SK-N-MC (cell line): ENCODE results near the gene BUD23.
A peak's percentile ranks its signal among the peaks of the same experiment; 100 is the strongest.

Experiments used
- DNase-seq: peaks from one replicate; pipeline ENCODE4 v3.0.0-alpha.2; 2011; ENCODE audit warnings: low read depth, low spot score
- H3K27ac ChIP-seq: fragments of 200-600 bp; sonication (generic); 2 replicates; pipeline ENCODE4 v1.5.1; 2016; ENCODE audit warnings: mixed run types
- H3K36me3 ChIP-seq: fragments of 200-600 bp; sonication (generic); 2 replicates; pipeline ENCODE4 v1.6.1; 2017; ENCODE audit warnings: antibody characterized with exemption, low read length, mixed read lengths; ENCODE audit not compliant: insufficient read depth
- H3K4me3 ChIP-seq: fragments of 200-600 bp; sonication (generic); 2 replicates; pipeline ENCODE4 v1.5.1; 2016
- H3K9ac ChIP-seq: fragments of 200-600 bp; sonication (generic); 2 replicates; pipeline ENCODE4 v1.8.0; 2017; ENCODE audit warnings: mixed run types, mixed read lengths; ENCODE audit not compliant: insufficient read length
- H3K9me3 ChIP-seq: fragments of 200-600 bp; sonication (generic); 2 replicates; pipeline ENCODE4 v1.6.1; 2017; ENCODE audit warnings: low read depth, mild to moderate bottlenecking, antibody characterized with exemption, low read length, moderate library complexity, mixed read lengths
- EZH2 ChIP-seq: fragments of 200-600 bp; sonication (generic); IDR thresholded peaks from one replicate; pipeline ENCODE4 v1.6.1; 2017; ENCODE audit warnings: antibody characterized with exemption
- FOXP2 ChIP-seq: optimal IDR thresholded peaks from 2 replicates; pipeline ENCODE3; 2011; ENCODE audit warnings: mild to moderate bottlenecking, moderate library complexity; ENCODE audit not compliant: insufficient read depth; ENCODE audit errors: extremely low read length, control extremely low read depth
- POLR2AphosphoS5 ChIP-seq: IDR thresholded peaks from 2 replicates; pipeline ENCODE4 v1.6.1; 2012; ENCODE audit warnings: mild to moderate bottlenecking, low read depth, low read length, borderline replicate concordance

Gene BUD23

GRCh38 chr7:73683056-73683787 is at the start of gene BUD23, which contains the start of gene DNAJC30:
Gene BUD23, plus strand, starts transcription at chr7:73683597. Its CDS starts 29 bp downstream, at chr7:73683626.
Gene DNAJC30, minus strand, starts transcription at chr7:73683453. Its CDS starts 30 bp downstream, at chr7:73683423.
- Histone ChIP-seq H3K36me3 (peaks cover 22% of the 10 kb centered on the region), H3K27ac (peak within 1 kb of the TSS; percentile 70), H3K4me3 (peak within 1 kb of the TSS; percentile 98), H3K9me3 (no peaks in the 10 kb centered on the region), H3K9ac (peak within 1 kb of the TSS; percentile 91)
- DNase-seq = peak; percentile 61
- TF ChIP-seq POLR2AphosphoS5 (peak; percentile 92), FOXP2 (no peak), EZH2 (no peak)

GRCh38 chr7:73633844-73634243 is 49.6 kb upstream of the BUD23 start:
- Histone ChIP-seq H3K27ac (no peak overlapping the region), H3K36me3 (no peaks in the 10 kb centered on the region), H3K9ac (no peak overlapping the region), H3K4me3 (no peak overlapping the region), H3K9me3 (no peaks in the 10 kb centered on the region)
- DNase-seq = no peak
- TF ChIP-seq FOXP2 (no peak), POLR2AphosphoS5 (no peak), EZH2 (no peak)

- no peak overlapping the region for H3K9ac ChIP-seq
- H3K9me3 ChIP-seq = no peaks in the 10 kb centered on the region
- no peak for TF ChIP-seq EZH2
- no peak for TF ChIP-seq FOXP2
- no peak for TF ChIP-seq POLR2AphosphoS5
- no peak overlapping the region for H3K4me3 ChIP-seq
- DNase-seq = no peak
- H3K27ac ChIP-seq = no peak overlapping the region
- no peaks in the 10 kb centered on the region for H3K36me3 ChIP-seq
These were observed 47.8 kb upstream of the BUD23 start for GRCh38 chr7:73635428-73636200.

- H3K27ac ChIP-seq = no peak overlapping the region
- H3K9me3 ChIP-seq = no peaks in the 10 kb centered on the region
- H3K9ac ChIP-seq = no peak overlapping the region
- no peaks in the 10 kb centered on the region for H3K36me3 ChIP-seq
- TF ChIP-seq FOXP2 (no peak), POLR2AphosphoS5 (no peak), EZH2 (no peak)
- no peak overlapping the region for H3K4me3 ChIP-seq
- DNase-seq = no peak
These were observed 44.5 kb upstream of the BUD23 start for GRCh38 chr7:73638911-73639310.

- H3K27ac ChIP-seq = no peak overlapping the region
- H3K4me3 ChIP-seq = no peak overlapping the region
- TF ChIP-seq EZH2 (no peak), FOXP2 (no peak), POLR2AphosphoS5 (no peak)
- no peak overlapping the region for H3K9ac ChIP-seq
- no peaks in the 10 kb centered on the region for H3K9me3 ChIP-seq
- H3K36me3 ChIP-seq = no peaks in the 10 kb centered on the region
- DNase-seq = no peak
These were observed 40.6 kb upstream of the BUD23 start for GRCh38 chr7:73642834-73643233.

GRCh38 chr7:73644688-73645286 is 38.6 kb upstream of the BUD23 start:
- no peak for DNase-seq
- no peak overlapping the region for H3K4me3 ChIP-seq
- no peak overlapping the region for H3K27ac ChIP-seq
- TF ChIP-seq FOXP2 (no peak), EZH2 (no peak), POLR2AphosphoS5 (no peak)
- H3K36me3 ChIP-seq = no peaks in the 10 kb centered on the region
- H3K9ac ChIP-seq = no peak overlapping the region
- no peaks in the 10 kb centered on the region for H3K9me3 ChIP-seq

- no peak overlapping the region for H3K4me3 ChIP-seq
- no peak for DNase-seq
- TF ChIP-seq POLR2AphosphoS5 = no peak
- no peak for TF ChIP-seq FOXP2
- no peak for TF ChIP-seq EZH2
- H3K36me3 ChIP-seq = no peaks in the 10 kb centered on the region
- H3K9ac ChIP-seq = no peak overlapping the region
- H3K27ac ChIP-seq = no peak overlapping the region
- H3K9me3 ChIP-seq = no peaks in the 10 kb centered on the region
These were observed 37.7 kb upstream of the BUD23 start for GRCh38 chr7:73645643-73646174.

- no peak overlapping the region for H3K9ac ChIP-seq
- H3K4me3 ChIP-seq = no peak overlapping the region
These were observed 36.3 kb upstream of the BUD23 start for GRCh38 chr7:73646785-73647724.

More at GRCh38 chr7:73646785-73647724, 36.3 kb upstream of the BUD23 start:
- H3K9me3 ChIP-seq = no peaks in the 10 kb centered on the region
- no peak for DNase-seq
- H3K27ac ChIP-seq = no peak overlapping the region
- H3K36me3 ChIP-seq = no peaks in the 10 kb centered on the region
- TF ChIP-seq FOXP2 (no peak), POLR2AphosphoS5 (no peak), EZH2 (no peak)
